ENCODE data around the gene EDEM2. TPM values are rescaled to one million over a fixed set of nuclear protein-coding genes. Genes with fewer than 3 reads are reported as not detected.
"Not testable (repeated sequence)": the region's sequence is repeated elsewhere in the genome, so short reads cannot be mapped to it uniquely, and the experiment has no call there.

EDEM2 gene
- total RNA-seq, 1 donor from 2014 or later: 40.1 TPM

GRCh38 chr20:35150846-35151579 is 3.9 kb upstream of the EDEM2 start:
- H3K4me3 Mint-ChIP-seq (ENCODE audit: low read depth): no peak overlapping the region

DNA sequence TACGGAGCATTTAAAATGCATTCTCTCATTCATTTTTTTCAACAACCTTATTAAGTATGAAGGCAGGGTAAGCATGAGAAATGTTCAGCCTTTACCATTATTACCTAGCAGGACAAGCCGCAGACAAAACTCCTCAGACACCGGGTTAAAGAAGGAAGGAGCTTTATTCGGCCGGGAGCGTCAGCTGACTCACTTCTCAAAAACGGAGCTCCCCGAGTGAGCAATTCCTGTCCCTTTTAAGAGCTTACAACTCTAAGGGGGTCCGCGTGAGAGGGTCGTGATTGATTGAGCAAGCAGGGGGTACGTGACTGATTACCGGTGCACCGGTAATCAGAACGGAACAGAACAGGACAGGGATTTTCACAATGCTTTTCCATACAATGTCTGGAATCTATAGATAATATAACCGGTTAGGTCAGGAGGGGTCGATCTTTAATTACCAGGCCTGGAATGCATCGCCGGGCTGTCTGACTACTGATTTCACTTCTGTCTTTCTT is 487 bp upstream of the EDEM2 start:
- not testable (repeated sequence) for H3K27me3 Mint-ChIP-seq; H3K36me3 Mint-ChIP-seq (ENCODE audit: insufficient read depth); H3K9me3 Mint-ChIP-seq (ENCODE audit: low read depth); DNase-seq (ENCODE audit: low spot score, unreplicated experiment)
- peak overlapping the region; percentile 94 for H3K4me3 Mint-ChIP-seq (ENCODE audit: low read depth)
- H3K27ac Mint-ChIP-seq: peak overlapping the region; percentile 97
- peaks cover 21% of the 10 kb centered on the region for H3K4me1 Mint-ChIP-seq (ENCODE audit: low read depth)

More at GRCh38 chr20:35150846-35151579, 3.9 kb upstream of the EDEM2 start:
- TF ChIP-seq, protein P1, sequence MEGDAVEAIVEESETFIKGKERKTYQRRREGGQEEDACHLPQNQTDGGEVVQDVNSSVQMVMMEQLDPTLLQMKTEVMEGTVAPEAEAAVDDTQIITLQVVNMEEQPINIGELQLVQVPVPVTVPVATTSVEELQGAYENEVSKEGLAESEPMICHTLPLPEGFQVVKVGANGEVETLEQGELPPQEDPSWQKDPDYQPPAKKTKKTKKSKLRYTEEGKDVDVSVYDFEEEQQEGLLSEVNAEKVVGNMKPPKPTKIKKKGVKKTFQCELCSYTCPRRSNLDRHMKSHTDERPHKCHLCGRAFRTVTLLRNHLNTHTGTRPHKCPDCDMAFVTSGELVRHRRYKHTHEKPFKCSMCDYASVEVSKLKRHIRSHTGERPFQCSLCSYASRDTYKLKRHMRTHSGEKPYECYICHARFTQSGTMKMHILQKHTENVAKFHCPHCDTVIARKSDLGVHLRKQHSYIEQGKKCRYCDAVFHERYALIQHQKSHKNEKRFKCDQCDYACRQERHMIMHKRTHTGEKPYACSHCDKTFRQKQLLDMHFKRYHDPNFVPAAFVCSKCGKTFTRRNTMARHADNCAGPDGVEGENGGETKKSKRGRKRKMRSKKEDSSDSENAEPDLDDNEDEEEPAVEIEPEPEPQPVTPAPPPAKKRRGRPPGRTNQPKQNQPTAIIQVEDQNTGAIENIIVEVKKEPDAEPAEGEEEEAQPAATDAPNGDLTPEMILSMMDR (IDR thresholded peaks at IDR 0.05; ENCODE audit: unreplicated experiment): no peak
- Mint-ChIP-seq H3K27me3 (no peaks in the 10 kb centered on the region), H3K9me3 (ENCODE audit: low read depth) (no peaks in the 10 kb centered on the region), H3K36me3 (ENCODE audit: insufficient read depth) (no peaks in the 10 kb centered on the region), H3K27ac (no peak overlapping the region), H3K4me1 (ENCODE audit: low read depth) (peaks cover 17% of the 10 kb centered on the region)
- no peak for DNase-seq (ENCODE audit: low spot score, unreplicated experiment)

DNA sequence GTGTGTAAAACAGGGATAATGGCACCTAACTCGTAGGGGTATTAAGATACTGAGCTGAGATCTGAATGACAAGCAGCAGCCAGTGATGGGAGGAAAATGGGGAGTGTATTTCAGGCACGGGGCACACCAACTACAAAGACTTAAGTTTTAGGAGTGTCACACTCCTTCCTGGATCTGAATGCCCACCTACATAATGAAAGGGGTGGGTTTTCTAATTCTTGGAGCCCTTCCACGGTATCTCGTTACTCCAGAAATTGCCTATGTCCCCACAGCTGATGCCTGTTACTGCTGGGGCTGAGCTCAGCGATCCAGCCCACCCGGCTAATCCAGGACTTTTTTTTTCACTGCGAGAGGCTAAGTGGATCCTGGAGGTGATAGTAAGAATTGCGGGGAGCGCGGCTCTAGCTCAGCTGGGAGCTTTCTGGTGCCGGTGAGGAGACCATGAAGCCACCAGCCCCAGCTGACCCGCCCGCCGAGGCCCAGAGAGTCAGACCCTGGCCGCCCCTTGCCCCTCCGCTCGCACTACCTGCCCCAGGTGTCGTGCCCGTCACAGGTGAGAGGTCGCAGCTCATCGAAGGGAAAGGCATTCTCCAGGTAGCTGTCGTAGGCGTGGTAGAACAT is 727 bp downstream of the EDEM2 start:
- Mint-ChIP-seq H3K36me3 (ENCODE audit: insufficient read depth) (peaks cover 6% of the 10 kb centered on the region), H3K9me3 (ENCODE audit: low read depth) (no peaks in the 10 kb centered on the region), H3K4me1 (ENCODE audit: low read depth) (peaks cover 21% of the 10 kb centered on the region), H3K27ac (peak overlapping the region; percentile 97), H3K4me3 (ENCODE audit: low read depth) (peak overlapping the region; percentile 94), H3K27me3 (no peaks in the 10 kb centered on the region)
- DNase-seq (ENCODE audit: low spot score, unreplicated experiment): peak; percentile 49
- TF ChIP-seq, protein P1 (IDR thresholded peaks at IDR 0.05; ENCODE audit: unreplicated experiment): peak; percentile 33

DNA sequence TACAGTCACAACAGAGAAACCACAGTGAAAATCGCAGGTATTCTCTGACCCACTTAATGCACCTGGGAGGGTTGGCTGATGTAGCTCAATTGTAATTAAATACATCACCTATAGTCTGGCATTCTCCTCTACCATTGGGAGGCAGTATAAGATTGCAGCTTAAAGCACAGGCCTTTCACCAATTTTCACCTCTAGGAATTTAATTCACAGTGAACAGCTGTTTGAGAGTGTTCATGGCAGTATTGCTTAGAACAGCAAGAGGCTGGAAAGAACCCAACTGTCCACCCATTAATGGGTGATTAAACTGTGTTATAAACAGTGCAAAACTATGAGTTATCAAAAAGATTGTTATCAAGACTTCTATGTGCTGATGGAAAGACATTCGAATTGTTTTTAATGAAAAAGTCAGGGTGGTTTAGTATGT is 2.0 kb downstream of the EDEM2 start:
- no peaks in the 10 kb centered on the region for H3K9me3 Mint-ChIP-seq (ENCODE audit: low read depth)
- peaks cover 8% of the 10 kb centered on the region for H3K36me3 Mint-ChIP-seq (ENCODE audit: insufficient read depth)
- peak overlapping the region; percentile 59 for H3K4me3 Mint-ChIP-seq (ENCODE audit: low read depth)
- H3K27me3 Mint-ChIP-seq: no peaks in the 10 kb centered on the region
- peak overlapping the region; percentile 87 for H3K27ac Mint-ChIP-seq
- peaks cover 21% of the 10 kb centered on the region for H3K4me1 Mint-ChIP-seq (ENCODE audit: low read depth)
- TF ChIP-seq, protein P1 (IDR thresholded peaks at IDR 0.05; ENCODE audit: unreplicated experiment): peak; percentile 79
- DNase-seq (ENCODE audit: low spot score, unreplicated experiment): no peak

- peaks cover 21% of the 10 kb centered on the region for H3K4me1 Mint-ChIP-seq (ENCODE audit: low read depth)
- H3K4me3 Mint-ChIP-seq (ENCODE audit: low read depth): no peak overlapping the region
- no peaks in the 10 kb centered on the region for H3K9me3 Mint-ChIP-seq (ENCODE audit: low read depth)
- TF ChIP-seq, protein P1 (IDR thresholded peaks at IDR 0.05; ENCODE audit: unreplicated experiment): no peak
- DNase-seq (ENCODE audit: low spot score, unreplicated experiment): no peak
- H3K27me3 Mint-ChIP-seq: no peaks in the 10 kb centered on the region
- H3K36me3 Mint-ChIP-seq (ENCODE audit: insufficient read depth): peaks cover 11% of the 10 kb centered on the region
- no peak overlapping the region for H3K27ac Mint-ChIP-seq
These were observed 2.4 kb downstream of the EDEM2 start for GRCh38 chr20:35144694-35145093.

Data from progenitor cell of endocrine pancreas (in vitro differentiated cells).